VCaP (cell line): ENCODE measurements around the gene ZYX.
A peak's percentile ranks its signal among the peaks of the same experiment; 100 is the strongest.

Experiments
- H3K27ac ChIP-seq: fragments of 450-650 bp; 2 replicates; pipeline ENCODE4 v1.5.1; 2017
- TF ChIP-seq, protein P1 (sequence below): fragments of 450-650 bp; conservative IDR thresholded peaks from 2 replicates; pipeline ENCODE4 v1.5.1; 2017; ENCODE audit warnings: mild to moderate bottlenecking, moderate library complexity

The ZYX gene

DNA sequence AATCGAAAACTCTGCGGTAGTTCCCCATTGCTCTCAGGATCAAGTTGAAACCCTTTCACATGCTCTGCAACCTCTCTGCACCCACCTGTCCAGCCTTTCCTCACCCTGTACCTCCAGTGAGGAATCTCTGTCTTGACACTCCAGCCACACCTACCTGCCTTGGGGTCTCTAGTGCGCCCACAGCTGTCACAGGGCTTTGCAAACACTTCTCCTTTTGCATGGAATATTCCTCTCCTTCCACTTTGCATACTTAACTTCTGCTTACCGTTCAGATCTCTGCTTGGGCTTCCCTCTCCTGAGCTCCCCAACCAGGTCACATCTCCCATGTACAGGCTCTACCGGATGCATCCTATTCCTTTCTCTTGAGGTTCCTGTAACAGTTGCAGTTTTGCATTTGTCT is 6.6 kb upstream of the ZYX start:
- no peak overlapping the region for H3K27ac ChIP-seq
- TF ChIP-seq, protein P1, sequence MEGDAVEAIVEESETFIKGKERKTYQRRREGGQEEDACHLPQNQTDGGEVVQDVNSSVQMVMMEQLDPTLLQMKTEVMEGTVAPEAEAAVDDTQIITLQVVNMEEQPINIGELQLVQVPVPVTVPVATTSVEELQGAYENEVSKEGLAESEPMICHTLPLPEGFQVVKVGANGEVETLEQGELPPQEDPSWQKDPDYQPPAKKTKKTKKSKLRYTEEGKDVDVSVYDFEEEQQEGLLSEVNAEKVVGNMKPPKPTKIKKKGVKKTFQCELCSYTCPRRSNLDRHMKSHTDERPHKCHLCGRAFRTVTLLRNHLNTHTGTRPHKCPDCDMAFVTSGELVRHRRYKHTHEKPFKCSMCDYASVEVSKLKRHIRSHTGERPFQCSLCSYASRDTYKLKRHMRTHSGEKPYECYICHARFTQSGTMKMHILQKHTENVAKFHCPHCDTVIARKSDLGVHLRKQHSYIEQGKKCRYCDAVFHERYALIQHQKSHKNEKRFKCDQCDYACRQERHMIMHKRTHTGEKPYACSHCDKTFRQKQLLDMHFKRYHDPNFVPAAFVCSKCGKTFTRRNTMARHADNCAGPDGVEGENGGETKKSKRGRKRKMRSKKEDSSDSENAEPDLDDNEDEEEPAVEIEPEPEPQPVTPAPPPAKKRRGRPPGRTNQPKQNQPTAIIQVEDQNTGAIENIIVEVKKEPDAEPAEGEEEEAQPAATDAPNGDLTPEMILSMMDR: no peak

- TF ChIP-seq, protein P1: no peak
- H3K27ac ChIP-seq: no peak overlapping the region
Measured at GRCh38 chr7:143375298-143376034, 5.7 kb upstream of the ZYX start.

GRCh38 chr7:143376396-143376795 is 4.7 kb upstream of the ZYX start:
- TF ChIP-seq, protein P1: no peak
- H3K27ac ChIP-seq: no peak overlapping the region

DNA sequence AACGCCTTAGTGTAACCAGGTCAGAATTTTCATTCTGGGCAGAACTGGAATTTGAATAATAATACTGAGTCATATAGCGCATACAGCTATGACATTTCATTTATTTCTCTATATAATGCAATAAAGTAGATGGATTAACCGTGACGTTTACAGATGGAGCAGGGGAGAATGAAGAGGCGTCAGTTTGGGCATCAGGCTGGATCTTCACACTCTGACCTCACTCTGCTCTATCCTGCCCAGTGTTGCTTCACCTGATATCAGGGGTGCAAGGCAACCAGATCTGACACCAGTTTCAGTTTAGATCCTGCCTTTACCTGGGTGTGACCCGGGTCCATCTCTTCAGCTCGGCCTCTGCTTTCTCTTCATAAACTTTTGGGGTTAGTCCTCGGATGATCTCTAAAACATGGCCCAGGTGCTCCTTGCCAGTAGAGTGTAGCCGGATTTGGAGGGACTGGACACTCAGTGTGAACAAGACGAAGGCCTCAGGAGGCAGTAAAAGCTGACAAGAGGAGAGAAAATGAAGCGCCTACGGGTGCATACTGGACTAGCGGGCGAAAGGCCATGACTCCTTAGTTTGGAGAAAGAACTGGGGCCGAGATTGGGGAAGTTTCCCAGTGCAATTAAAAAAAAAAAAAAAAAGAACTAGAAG is 1.4 kb upstream of the ZYX start:
- TF ChIP-seq, protein P1: no peak

DNA sequence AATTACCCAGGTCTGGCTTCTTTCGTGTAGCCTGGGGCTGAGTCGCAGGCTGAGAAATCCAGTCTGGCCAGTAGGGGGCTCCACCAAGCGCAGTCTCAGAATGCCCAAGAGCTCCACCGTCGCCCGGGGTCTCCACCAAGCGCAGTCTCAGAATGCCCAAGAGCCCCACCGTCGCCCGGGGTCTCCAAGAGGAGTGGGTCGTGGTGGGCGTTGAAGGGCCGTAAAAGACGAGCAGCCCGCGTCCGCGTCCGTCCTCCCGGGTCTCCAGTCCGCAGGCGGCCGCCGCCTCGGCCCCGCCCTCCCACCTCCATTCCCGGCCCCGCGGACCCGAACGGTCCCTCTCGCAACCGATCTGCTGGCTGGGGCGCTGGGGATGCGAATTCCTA is 892 bp upstream of the ZYX start:
- TF ChIP-seq, protein P1: peak; percentile 96
- H3K27ac ChIP-seq: peak overlapping the region; percentile 88

More for the DNA sequence above, 1.4 kb upstream of the ZYX start:
- H3K27ac ChIP-seq: peak overlapping the region; percentile 88

DNA sequence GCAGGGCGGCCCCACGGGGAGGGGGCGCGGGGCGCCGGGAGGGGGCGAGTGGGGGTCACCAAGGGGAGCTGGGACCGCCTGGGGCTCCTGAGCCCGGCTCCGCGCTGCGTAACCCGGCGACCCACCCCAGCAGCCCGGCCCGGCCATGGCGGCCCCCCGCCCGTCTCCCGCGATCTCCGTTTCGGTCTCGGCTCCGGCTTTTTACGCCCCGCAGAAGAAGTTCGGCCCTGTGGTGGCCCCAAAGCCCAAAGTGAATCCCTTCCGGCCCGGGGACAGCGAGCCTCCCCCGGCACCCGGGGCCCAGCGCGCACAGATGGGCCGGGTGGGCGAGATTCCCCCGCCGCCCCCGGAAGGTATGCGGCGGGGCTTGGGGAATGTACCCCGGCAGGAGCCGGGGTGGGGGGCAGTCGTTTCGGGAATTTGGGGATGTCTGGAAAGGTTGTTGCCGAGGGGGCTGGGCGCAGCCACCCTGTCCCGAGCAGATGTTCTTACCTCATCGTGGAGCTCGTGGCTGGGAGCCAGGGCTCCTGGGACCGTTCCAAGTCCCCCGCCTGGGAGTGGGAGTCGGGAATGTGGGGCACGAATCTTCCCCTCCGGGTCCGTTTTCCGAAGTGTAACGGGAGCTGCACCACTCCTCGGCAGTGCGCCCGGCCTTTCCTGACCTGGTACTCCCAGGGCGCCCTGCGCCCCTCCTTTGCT is 431 bp downstream of the ZYX start:
- peak overlapping the region; percentile 88 for H3K27ac ChIP-seq
- TF ChIP-seq, protein P1: no peak

DNA sequence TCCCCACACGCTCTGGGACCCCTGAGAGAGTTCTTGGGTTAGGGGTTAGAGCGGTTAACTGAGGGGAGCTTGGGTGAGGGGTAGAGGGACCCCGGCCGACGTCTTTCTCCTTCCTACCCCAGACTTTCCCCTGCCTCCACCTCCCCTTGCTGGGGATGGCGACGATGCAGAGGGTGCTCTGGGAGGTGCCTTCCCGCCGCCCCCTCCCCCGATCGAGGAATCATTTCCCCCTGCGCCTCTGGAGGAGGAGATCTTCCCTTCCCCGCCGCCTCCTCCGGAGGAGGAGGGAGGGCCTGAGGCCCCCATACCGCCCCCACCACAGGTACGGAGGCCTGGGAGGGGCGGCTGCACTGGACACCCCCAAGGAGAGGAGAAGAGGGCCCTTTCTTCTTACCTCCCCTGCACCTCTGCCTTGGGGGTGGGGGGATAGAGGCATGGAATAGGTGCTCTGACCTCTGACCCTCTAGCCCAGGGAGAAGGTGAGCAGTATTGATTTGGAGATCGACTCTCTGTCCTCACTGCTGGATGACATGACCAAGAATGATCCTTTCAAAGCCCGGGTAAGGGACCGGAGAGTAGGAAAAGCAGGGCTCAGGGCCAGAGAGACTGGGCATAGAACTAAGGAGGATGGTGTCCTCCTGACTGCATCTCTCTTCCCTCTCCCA is 1.1 kb downstream of the ZYX start:
- TF ChIP-seq, protein P1: no peak
- H3K27ac ChIP-seq: peak overlapping the region; percentile 88; the same call in 1 of the 2 replicates
